ENCODE results near the gene TNPO3.

DNA sequence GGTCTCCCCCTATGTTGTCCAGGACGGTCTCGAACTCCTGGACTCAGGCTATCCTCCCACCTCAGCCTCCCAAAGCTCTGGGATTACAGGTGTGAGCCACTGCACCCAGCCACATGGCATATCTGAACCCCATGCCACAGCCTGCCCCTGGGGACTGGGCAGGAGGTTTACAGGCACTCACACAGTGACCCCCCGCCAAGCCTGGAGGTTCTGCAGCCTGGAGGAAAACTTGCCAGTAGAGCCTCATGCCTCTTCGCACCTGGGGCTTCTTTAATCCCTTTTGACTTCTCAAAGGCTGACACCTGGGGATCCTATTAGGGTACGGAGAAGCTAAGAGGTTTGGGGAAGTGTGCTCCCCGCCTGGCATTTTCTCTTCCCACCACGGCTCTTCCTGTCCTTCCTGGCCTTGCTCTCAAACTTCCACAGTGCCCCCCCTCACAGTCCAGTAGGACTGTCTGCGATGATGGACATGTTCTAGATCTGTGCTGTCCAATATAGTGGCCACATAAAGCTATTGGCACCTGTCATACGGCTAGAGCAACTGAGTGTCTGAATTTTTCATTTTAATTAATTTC, 133.0 kb downstream of the TNPO3 start:
- TF ChIP-seq, protein P1, sequence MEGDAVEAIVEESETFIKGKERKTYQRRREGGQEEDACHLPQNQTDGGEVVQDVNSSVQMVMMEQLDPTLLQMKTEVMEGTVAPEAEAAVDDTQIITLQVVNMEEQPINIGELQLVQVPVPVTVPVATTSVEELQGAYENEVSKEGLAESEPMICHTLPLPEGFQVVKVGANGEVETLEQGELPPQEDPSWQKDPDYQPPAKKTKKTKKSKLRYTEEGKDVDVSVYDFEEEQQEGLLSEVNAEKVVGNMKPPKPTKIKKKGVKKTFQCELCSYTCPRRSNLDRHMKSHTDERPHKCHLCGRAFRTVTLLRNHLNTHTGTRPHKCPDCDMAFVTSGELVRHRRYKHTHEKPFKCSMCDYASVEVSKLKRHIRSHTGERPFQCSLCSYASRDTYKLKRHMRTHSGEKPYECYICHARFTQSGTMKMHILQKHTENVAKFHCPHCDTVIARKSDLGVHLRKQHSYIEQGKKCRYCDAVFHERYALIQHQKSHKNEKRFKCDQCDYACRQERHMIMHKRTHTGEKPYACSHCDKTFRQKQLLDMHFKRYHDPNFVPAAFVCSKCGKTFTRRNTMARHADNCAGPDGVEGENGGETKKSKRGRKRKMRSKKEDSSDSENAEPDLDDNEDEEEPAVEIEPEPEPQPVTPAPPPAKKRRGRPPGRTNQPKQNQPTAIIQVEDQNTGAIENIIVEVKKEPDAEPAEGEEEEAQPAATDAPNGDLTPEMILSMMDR (IDR thresholded peaks at IDR 0.05) = no peak
- TF ChIP-seq POLR2AphosphoS5 (IDR thresholded peaks at IDR 0.05) (no peak), POLR2A (IDR thresholded peaks at IDR 0.05) (no peak)

All from gastroesophageal sphincter (tissue), 3 donors.